Kidney tubule cell (primary cell): Measurements from ENCODE around the gene GPR78.
"Not testable (repeated sequence)": the region's sequence is repeated elsewhere in the genome, so short reads cannot be mapped to it uniquely, and the experiment has no call there.

Experiments used
- DNase-seq: peaks from one replicate; pipeline ENCODE4 v3.0.0-alpha.2; 2018; ENCODE audit warnings: low spot score

The GPR78 gene

GRCh38 chr4:8616831-8617230, 36.6 kb downstream of the GPR78 start:
- DNase-seq, result no peak

- no peak for DNase-seq
Measured at GRCh38 chr4:8617486-8618040, 37.4 kb downstream of the GPR78 start.

GRCh38 chr4:8618421-8618820, 38.2 kb downstream of the GPR78 start:
- no peak for DNase-seq

- no peak for DNase-seq
Measured at GRCh38 chr4:8618961-8619720, 38.9 kb downstream of the GPR78 start.

- DNase-seq, result not testable (repeated sequence)
Measured at GRCh38 chr4:8621135-8621534, 40.9 kb downstream of the GPR78 start.

GRCh38 chr4:8624601-8625272, 44.5 kb downstream of the GPR78 start:
- DNase-seq, result not testable (repeated sequence)

GRCh38 chr4:8630240-8630905, 50.2 kb downstream of the GPR78 start:
- not testable (repeated sequence) for DNase-seq

- DNase-seq, result not testable (repeated sequence)
Measured at GRCh38 chr4:8631896-8632295, 51.7 kb downstream of the GPR78 start.

- not testable (repeated sequence) for DNase-seq
Measured at GRCh38 chr4:8634773-8635172, 54.6 kb downstream of the GPR78 start.

GRCh38 chr4:8635897-8636554, 55.8 kb downstream of the GPR78 start:
- DNase-seq, result not testable (repeated sequence)
